ENCODE data around the gene ELAVL4. TPM values are rescaled to one million over a fixed set of nuclear protein-coding genes. Genes with fewer than 3 reads are reported as not detected.

Gene ELAVL4
- total RNA-seq, 1 experiment from 2014 or later = not detected

DNA sequence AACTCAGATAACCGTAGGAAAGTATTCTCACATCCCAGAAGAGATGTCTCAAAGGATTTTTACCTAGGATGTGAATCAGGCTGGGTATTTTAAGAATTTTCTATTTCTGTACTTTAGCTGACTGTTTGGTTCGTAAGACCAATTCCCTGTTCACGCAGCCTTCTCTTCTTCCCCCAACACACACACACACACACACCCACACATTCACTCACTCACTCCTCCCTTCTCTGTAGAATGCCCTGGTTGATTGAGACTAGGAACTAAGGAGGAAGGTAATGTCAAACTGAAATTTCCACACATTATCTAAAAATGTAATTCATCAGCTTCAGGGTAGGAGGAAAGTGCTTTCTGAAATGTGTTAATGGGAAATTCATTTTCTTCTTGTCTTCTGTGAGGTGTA lies 43.5 kb downstream of the ELAVL4 start:
- intact Hi-C loops (cut with micrococcal nuclease) = no loop called here
- no peaks in the 10 kb centered on the region for H3K79me2 ChIP-seq (ENCODE audit: insufficient read depth, low read length)
- DNase-seq (ENCODE audit: low read depth, low spot score) (no peak), ATAC-seq (no peak)
- no peak overlapping the region for H3K4me3 ChIP-seq (replicated peaks in 1 of 2; ENCODE audit: low read depth in 1 of 2, low read length in 2 of 2)
- RAD21 ChIA-PET (ENCODE audit: low non-redundant PET in 1 of 2, low total read pairs in 2 of 2, uncharacterized antibody in 2 of 2, unreplicated experiment in 2 of 2) = no interaction called here
- no peak overlapping the region for H3K27ac ChIP-seq (ENCODE audit: low read depth, low read length)
- H3K27me3 ChIP-seq (ENCODE audit: insufficient read depth, low read length) = peaks cover 25% of the 10 kb centered on the region; the same call in 1 of the 2 replicates
- POLR2A ChIA-PET = no interaction called here
- TF ChIP-seq TCF7L2 (IDR thresholded peaks at IDR 0.05; ENCODE audit: borderline replicate concordance, extremely low read depth, insufficient read depth, insufficient read length) (no peak), ELF1 (IDR thresholded peaks at IDR 0.05; ENCODE audit: borderline replicate concordance, low read depth) (no peak), REST (IDR thresholded peaks at IDR 0.05; ENCODE audit: low read depth) (no peak), CBX3 (IDR thresholded peaks at IDR 0.05; ENCODE audit: low read depth) (no peak), RAD21 (IDR thresholded peaks at IDR 0.05; ENCODE audit: low read depth) (no peak), POLR2A (IDR thresholded peaks at IDR 0.05; ENCODE audit: borderline replicate concordance, extremely low read depth, insufficient read depth, insufficient read length) (no peak), ZNF274 (IDR thresholded peaks at IDR 0.05; ENCODE audit: low read depth, low read length) (no peak), EZH2phosphoT487 (IDR thresholded peaks at IDR 0.05; ENCODE audit: borderline replicate concordance) (no peak), ZFX (IDR thresholded peaks at IDR 0.05) (no peak), CEBPB (IDR thresholded peaks at IDR 0.05; ENCODE audit: low read depth) (no peak), SP1 (IDR thresholded peaks at IDR 0.05; ENCODE audit: low read depth) (no peak), FOSL1 (IDR thresholded peaks at IDR 0.05; ENCODE audit: low read depth) (no peak)
- TF ChIP-seq, protein P1, sequence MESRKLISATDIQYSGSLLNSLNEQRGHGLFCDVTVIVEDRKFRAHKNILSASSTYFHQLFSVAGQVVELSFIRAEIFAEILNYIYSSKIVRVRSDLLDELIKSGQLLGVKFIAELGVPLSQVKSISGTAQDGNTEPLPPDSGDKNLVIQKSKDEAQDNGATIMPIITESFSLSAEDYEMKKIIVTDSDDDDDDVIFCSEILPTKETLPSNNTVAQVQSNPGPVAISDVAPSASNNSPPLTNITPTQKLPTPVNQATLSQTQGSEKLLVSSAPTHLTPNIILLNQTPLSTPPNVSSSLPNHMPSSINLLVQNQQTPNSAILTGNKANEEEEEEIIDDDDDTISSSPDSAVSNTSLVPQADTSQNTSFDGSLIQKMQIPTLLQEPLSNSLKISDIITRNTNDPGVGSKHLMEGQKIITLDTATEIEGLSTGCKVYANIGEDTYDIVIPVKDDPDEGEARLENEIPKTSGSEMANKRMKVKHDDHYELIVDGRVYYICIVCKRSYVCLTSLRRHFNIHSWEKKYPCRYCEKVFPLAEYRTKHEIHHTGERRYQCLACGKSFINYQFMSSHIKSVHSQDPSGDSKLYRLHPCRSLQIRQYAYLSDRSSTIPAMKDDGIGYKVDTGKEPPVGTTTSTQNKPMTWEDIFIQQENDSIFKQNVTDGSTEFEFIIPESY (IDR thresholded peaks at IDR 0.05; ENCODE audit: extremely low read depth, insufficient replicate concordance, low read length) = no peak
- TF ChIP-seq, protein P2, sequence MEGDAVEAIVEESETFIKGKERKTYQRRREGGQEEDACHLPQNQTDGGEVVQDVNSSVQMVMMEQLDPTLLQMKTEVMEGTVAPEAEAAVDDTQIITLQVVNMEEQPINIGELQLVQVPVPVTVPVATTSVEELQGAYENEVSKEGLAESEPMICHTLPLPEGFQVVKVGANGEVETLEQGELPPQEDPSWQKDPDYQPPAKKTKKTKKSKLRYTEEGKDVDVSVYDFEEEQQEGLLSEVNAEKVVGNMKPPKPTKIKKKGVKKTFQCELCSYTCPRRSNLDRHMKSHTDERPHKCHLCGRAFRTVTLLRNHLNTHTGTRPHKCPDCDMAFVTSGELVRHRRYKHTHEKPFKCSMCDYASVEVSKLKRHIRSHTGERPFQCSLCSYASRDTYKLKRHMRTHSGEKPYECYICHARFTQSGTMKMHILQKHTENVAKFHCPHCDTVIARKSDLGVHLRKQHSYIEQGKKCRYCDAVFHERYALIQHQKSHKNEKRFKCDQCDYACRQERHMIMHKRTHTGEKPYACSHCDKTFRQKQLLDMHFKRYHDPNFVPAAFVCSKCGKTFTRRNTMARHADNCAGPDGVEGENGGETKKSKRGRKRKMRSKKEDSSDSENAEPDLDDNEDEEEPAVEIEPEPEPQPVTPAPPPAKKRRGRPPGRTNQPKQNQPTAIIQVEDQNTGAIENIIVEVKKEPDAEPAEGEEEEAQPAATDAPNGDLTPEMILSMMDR (IDR thresholded peaks at IDR 0.05 in 2 of 3, conservative IDR thresholded peaks at IDR 0.05 in 1 of 3; ENCODE audit: borderline replicate concordance in 1 of 3, insufficient read depth in 1 of 3, low read depth in 2 of 3, low read length in 2 of 3) = no peak
- TF ChIP-seq, protein P3, sequence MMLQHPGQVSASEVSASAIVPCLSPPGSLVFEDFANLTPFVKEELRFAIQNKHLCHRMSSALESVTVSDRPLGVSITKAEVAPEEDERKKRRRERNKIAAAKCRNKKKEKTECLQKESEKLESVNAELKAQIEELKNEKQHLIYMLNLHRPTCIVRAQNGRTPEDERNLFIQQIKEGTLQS (IDR thresholded peaks at IDR 0.05) = no peak
- BruUV-seq (replicated peaks) = no TSS peak
- CTCF ChIA-PET = no interaction called here
- no peak overlapping the region for H3K4me2 ChIP-seq (ENCODE audit: low read length)
- no peaks in the 10 kb centered on the region for H3K9me2 ChIP-seq (ENCODE audit: insufficient read depth)
- H3K9ac ChIP-seq (ENCODE audit: low read length) = no peak overlapping the region
- H4K20me1 ChIP-seq (ENCODE audit: insufficient read depth) = no peaks in the 10 kb centered on the region
- no peak overlapping the region for H2AFZ ChIP-seq (ENCODE audit: low read depth, low read length, poor library complexity, severe bottlenecking)
- no peaks in the 10 kb centered on the region for H3K4me1 ChIP-seq (ENCODE audit: control insufficient read depth in 1 of 2, insufficient read depth in 2 of 2, low read length in 2 of 2)
- H3K36me3 ChIP-seq (ENCODE audit: control insufficient read depth in 1 of 2, insufficient read depth in 2 of 2, low read length in 2 of 2) = no peaks in the 10 kb centered on the region
- H3K9me3 ChIP-seq (ENCODE audit: control insufficient read depth in 1 of 2, insufficient read depth in 1 of 2, low read depth in 1 of 2, low read length in 2 of 2) = no peaks in the 10 kb centered on the region

All from HCT116 (cell line).